NCI-H345 treated with DMSO at 0.1 percent for 48 hours (cell line): ENCODE data around the gene TEDC2.
A peak's percentile ranks its signal among the peaks of the same experiment; 100 is the strongest.

Source experiments
- DNase-seq: peaks from one replicate; lab custom pipeline; 2025; ENCODE audit not compliant: unreplicated experiment; lab: John Stamatoyannopoulos, UW

TEDC2 gene

GRCh38 chr16:2512735-2513404 lies 53.0 kb downstream of the TEDC2 start:
- DNase-seq, result peak; percentile 17

GRCh38 chr16:2513405-2514332 lies 53.8 kb downstream of the TEDC2 start, which contains the start of gene ATP6V0C:
Gene ATP6V0C (plus strand): TSS chr16:2513952. CDS start chr16:2514104, 152 bp downstream.
- peak; percentile 85 for DNase-seq
